ENCODE measurements around the gene CXCL17. TPM values are rescaled to one million over a fixed set of nuclear protein-coding genes. Genes with fewer than 3 reads are reported as not detected.

The CXCL17 gene
- total RNA-seq, 1 experiment from 2014 or later = not detected

GRCh38 chr19:42475366-42475765 is 32.6 kb upstream of the CXCL17 start:
- no peak overlapping the region for H3K9ac ChIP-seq (ENCODE audit: extremely low read depth, insufficient read length, low read length)
- no peak overlapping the region for H2BK12ac ChIP-seq (ENCODE audit: insufficient read length, low read depth, low read length)
- Mint-ChIP-seq H3K27me3 (ENCODE audit: low read depth) (no peaks in the 10 kb centered on the region; the same call in 1 of the 2 replicates), H3K4me3 (peak overlapping the region; percentile 32 to 71; a peak in 4 of 5 replicates), H3K9me3 (no peaks in the 10 kb centered on the region), H3K4me1 (peaks cover 60 to 62% of the 10 kb centered on the region in 2 experiments), H3K27ac (peak overlapping the region; percentile 91 to 98 (median 94)), H3K36me3 (ENCODE audit: insufficient read depth in 1 of 3, low read depth in 3 of 3) (peaks cover 0 to 6% (median 3%) of the 10 kb centered on the region in 3 experiments; a peak in 5 of 7 replicates)
- H2BK15ac ChIP-seq (ENCODE audit: low read depth, low read length) = no peak overlapping the region
- no peak overlapping the region for H4K91ac ChIP-seq (ENCODE audit: insufficient read length, low read depth, low read length)
- peaks cover 23% of the 10 kb centered on the region for H3K4me1 ChIP-seq (ENCODE audit: insufficient read depth, low read length)
- DNase-seq = peak; percentile 54
- H3K56ac ChIP-seq (ENCODE audit: insufficient read length, low read depth, low read length) = no peak overlapping the region
- no peak overlapping the region for H2AK5ac ChIP-seq (ENCODE audit: insufficient read length, low read length)
- H3T11ph ChIP-seq (ENCODE audit: low read length) = no peak overlapping the region
- no peak overlapping the region for H4K5ac ChIP-seq (ENCODE audit: insufficient read length, low read depth, low read length)
- no peaks in the 10 kb centered on the region for H3K27me3 ChIP-seq (ENCODE audit: insufficient read depth, low read length)
- no peak overlapping the region for H2AFZ ChIP-seq (ENCODE audit: low read length)
- no peak for TF ChIP-seq CTCF (conservative IDR thresholded peaks at IDR 0.05)
- no peak overlapping the region for H2BK5ac ChIP-seq (ENCODE audit: insufficient read length, low read length)
- H3K23me2 ChIP-seq (ENCODE audit: insufficient read length, low read depth, low read length, poor library complexity, severe bottlenecking) = no peaks in the 10 kb centered on the region
- no peaks in the 10 kb centered on the region for H3K79me2 ChIP-seq (ENCODE audit: insufficient read depth, low read length)
- H4K8ac ChIP-seq (replicated peaks; ENCODE audit: insufficient read length, low read depth, low read length) = no peak overlapping the region
- no peak overlapping the region for H3K4ac ChIP-seq (ENCODE audit: low read depth, low read length)
- H2BK120ac ChIP-seq (ENCODE audit: low read depth, low read length, poor library complexity, severe bottlenecking) = no peak overlapping the region
- H3K23ac ChIP-seq (ENCODE audit: insufficient read length, low read depth, low read length) = no peak overlapping the region
- H3K27ac ChIP-seq (ENCODE audit: insufficient read length, low read depth, low read length) = peak overlapping the region; percentile 59
- H3K18ac ChIP-seq (ENCODE audit: insufficient read length, low read depth, low read length) = no peak overlapping the region
- no peaks in the 10 kb centered on the region for H4K20me1 ChIP-seq (ENCODE audit: control insufficient read depth, insufficient read depth, insufficient read length)
- no peaks in the 10 kb centered on the region for H3K9me3 ChIP-seq (ENCODE audit: control insufficient read depth, low read depth, low read length)
- H3K14ac ChIP-seq (ENCODE audit: insufficient read depth, low read length) = no peak overlapping the region
- WGBS (ENCODE audit: extremely low coverage, insufficient read length, low lambda C conversion rate) = no CpG with 5 or more reads among the region's 4 CpGs
- H2BK20ac ChIP-seq (ENCODE audit: low read depth, low read length, poor library complexity, severe bottlenecking) = no peak overlapping the region
- no peaks in the 10 kb centered on the region for H3K79me1 ChIP-seq (ENCODE audit: insufficient read depth, low read depth, low read length, poor library complexity, severe bottlenecking)
- H3K4me2 ChIP-seq (ENCODE audit: insufficient read depth, insufficient read length, low read length) = no peak overlapping the region

Measured in H9 (cell line).